ENCODE results near the gene INPP5A. TPM values are rescaled to one million over a fixed set of nuclear protein-coding genes. Genes with fewer than 3 reads are reported as not detected.

INPP5A gene
- total RNA-seq, 1 experiment from 2014 or later: 12.3 TPM

DNA sequence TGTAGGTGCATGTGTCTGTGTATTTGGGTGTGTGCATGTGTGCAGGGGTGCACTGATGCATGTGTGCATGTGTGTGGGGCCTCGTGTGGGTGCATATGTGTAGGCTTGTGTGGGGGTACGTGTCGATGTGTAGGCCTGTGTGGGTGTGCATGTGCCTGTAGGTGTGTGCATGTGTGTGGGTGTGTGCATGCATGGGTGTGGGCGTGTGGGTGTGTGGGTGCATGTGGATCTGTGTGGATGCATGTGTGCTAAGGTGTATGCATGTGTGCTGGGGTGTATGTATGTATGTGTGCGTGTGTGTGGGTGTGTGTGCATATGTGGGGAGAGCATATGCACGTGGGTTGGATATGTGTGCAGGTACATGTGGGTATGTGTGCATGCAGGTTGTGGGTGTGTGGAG lies 175.2 kb downstream of the INPP5A start:
- Histone ChIP-seq H2AFZ (ENCODE audit: low read depth, low read length, poor library complexity, severe bottlenecking) (no peak overlapping the region), H3K4me1 (ENCODE audit: control insufficient read depth in 1 of 2, insufficient read depth in 2 of 2, low read length in 2 of 2) (no peaks in the 10 kb centered on the region), H3K9ac (ENCODE audit: low read length) (no peak overlapping the region), H4K20me1 (ENCODE audit: insufficient read depth) (no peaks in the 10 kb centered on the region), H3K36me3 (ENCODE audit: control insufficient read depth in 1 of 2, insufficient read depth in 2 of 2, low read length in 2 of 2) (no peaks in the 10 kb centered on the region), H3K27ac (ENCODE audit: low read depth, low read length) (no peak overlapping the region), H3K9me2 (ENCODE audit: insufficient read depth) (no peaks in the 10 kb centered on the region), H3K4me2 (ENCODE audit: low read length) (no peak overlapping the region), H3K9me3 (ENCODE audit: control insufficient read depth in 1 of 2, insufficient read depth in 1 of 2, low read depth in 1 of 2, low read length in 2 of 2) (no peaks in the 10 kb centered on the region), H3K27me3 (ENCODE audit: insufficient read depth, low read length) (no peaks in the 10 kb centered on the region), H3K79me2 (ENCODE audit: insufficient read depth, low read length) (no peaks in the 10 kb centered on the region), H3K4me3 (replicated peaks in 1 of 2; ENCODE audit: low read depth in 1 of 2, low read length in 2 of 2) (no peak overlapping the region)
- ChIA-PET RAD21 (ENCODE audit: low non-redundant PET in 1 of 2, low total read pairs in 2 of 2, uncharacterized antibody in 2 of 2, unreplicated experiment in 2 of 2) (no interaction called here), CTCF (no interaction called here), POLR2A (no interaction called here)
- ATAC-seq: no peak
- DNase-seq (ENCODE audit: low read depth, low spot score): no peak
- no TSS peak for BruUV-seq (replicated peaks)
- TF ChIP-seq CEBPB (IDR thresholded peaks at IDR 0.05; ENCODE audit: low read depth) (no peak), SIN3A (IDR thresholded peaks at IDR 0.05; ENCODE audit: low read depth) (no peak), JUND (IDR thresholded peaks at IDR 0.05) (no peak), SP1 (IDR thresholded peaks at IDR 0.05; ENCODE audit: low read depth) (no peak), ZFX (IDR thresholded peaks at IDR 0.05) (no peak), ELF1 (IDR thresholded peaks at IDR 0.05; ENCODE audit: borderline replicate concordance, low read depth) (no peak)
- TF ChIP-seq, protein P1, sequence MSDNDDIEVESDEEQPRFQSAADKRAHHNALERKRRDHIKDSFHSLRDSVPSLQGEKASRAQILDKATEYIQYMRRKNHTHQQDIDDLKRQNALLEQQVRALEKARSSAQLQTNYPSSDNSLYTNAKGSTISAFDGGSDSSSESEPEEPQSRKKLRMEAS (IDR thresholded peaks at IDR 0.05): no peak
- TF ChIP-seq, protein P2, sequence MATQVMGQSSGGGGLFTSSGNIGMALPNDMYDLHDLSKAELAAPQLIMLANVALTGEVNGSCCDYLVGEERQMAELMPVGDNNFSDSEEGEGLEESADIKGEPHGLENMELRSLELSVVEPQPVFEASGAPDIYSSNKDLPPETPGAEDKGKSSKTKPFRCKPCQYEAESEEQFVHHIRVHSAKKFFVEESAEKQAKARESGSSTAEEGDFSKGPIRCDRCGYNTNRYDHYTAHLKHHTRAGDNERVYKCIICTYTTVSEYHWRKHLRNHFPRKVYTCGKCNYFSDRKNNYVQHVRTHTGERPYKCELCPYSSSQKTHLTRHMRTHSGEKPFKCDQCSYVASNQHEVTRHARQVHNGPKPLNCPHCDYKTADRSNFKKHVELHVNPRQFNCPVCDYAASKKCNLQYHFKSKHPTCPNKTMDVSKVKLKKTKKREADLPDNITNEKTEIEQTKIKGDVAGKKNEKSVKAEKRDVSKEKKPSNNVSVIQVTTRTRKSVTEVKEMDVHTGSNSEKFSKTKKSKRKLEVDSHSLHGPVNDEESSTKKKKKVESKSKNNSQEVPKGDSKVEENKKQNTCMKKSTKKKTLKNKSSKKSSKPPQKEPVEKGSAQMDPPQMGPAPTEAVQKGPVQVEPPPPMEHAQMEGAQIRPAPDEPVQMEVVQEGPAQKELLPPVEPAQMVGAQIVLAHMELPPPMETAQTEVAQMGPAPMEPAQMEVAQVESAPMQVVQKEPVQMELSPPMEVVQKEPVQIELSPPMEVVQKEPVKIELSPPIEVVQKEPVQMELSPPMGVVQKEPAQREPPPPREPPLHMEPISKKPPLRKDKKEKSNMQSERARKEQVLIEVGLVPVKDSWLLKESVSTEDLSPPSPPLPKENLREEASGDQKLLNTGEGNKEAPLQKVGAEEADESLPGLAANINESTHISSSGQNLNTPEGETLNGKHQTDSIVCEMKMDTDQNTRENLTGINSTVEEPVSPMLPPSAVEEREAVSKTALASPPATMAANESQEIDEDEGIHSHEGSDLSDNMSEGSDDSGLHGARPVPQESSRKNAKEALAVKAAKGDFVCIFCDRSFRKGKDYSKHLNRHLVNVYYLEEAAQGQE (IDR thresholded peaks at IDR 0.05; ENCODE audit: low read depth): no peak
- TF ChIP-seq, protein P3, sequence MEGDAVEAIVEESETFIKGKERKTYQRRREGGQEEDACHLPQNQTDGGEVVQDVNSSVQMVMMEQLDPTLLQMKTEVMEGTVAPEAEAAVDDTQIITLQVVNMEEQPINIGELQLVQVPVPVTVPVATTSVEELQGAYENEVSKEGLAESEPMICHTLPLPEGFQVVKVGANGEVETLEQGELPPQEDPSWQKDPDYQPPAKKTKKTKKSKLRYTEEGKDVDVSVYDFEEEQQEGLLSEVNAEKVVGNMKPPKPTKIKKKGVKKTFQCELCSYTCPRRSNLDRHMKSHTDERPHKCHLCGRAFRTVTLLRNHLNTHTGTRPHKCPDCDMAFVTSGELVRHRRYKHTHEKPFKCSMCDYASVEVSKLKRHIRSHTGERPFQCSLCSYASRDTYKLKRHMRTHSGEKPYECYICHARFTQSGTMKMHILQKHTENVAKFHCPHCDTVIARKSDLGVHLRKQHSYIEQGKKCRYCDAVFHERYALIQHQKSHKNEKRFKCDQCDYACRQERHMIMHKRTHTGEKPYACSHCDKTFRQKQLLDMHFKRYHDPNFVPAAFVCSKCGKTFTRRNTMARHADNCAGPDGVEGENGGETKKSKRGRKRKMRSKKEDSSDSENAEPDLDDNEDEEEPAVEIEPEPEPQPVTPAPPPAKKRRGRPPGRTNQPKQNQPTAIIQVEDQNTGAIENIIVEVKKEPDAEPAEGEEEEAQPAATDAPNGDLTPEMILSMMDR (IDR thresholded peaks at IDR 0.05 in 2 of 3, conservative IDR thresholded peaks at IDR 0.05 in 1 of 3; ENCODE audit: borderline replicate concordance in 1 of 3, insufficient read depth in 1 of 3, low read depth in 2 of 3, low read length in 2 of 3): no peak
- intact Hi-C loops (cut with micrococcal nuclease): no loop called here
